GM19463 (cell line): ENCODE results near the gene FBN2.
"Not testable (repeated sequence)": the region's sequence is repeated elsewhere in the genome, so short reads cannot be mapped to it uniquely, and the experiment has no call there.

Source experiments
- ATAC-seq: cut with Tn5 transposase; IDR thresholded peaks from one replicate; pipeline ENCODE4 v1.9.1; 2021; ENCODE audit warnings: mild to moderate bottlenecking, moderate library complexity; ENCODE audit not compliant: unreplicated experiment

Gene FBN2

GRCh38 chr5:128535251-128535650, 2.8 kb downstream of the FBN2 start:
- no peak for ATAC-seq

- ATAC-seq, result no peak
Observed at GRCh38 chr5:128534726-128535125, 3.3 kb downstream of the FBN2 start.

GRCh38 chr5:128532776-128533175, 5.3 kb downstream of the FBN2 start:
- no peak for ATAC-seq

- no peak for ATAC-seq
Observed at GRCh38 chr5:128532127-128532526, 5.9 kb downstream of the FBN2 start.

GRCh38 chr5:128528637-128529255, 9.3 kb downstream of the FBN2 start:
- no peak for ATAC-seq

GRCh38 chr5:128528126-128528525, 9.9 kb downstream of the FBN2 start:
- no peak for ATAC-seq

- no peak for ATAC-seq
Observed at GRCh38 chr5:128527077-128527476, 11.0 kb downstream of the FBN2 start.

- ATAC-seq, result no peak
Observed at GRCh38 chr5:128522336-128522735, 15.7 kb downstream of the FBN2 start.

GRCh38 chr5:128519827-128520226, 18.2 kb downstream of the FBN2 start:
- no peak for ATAC-seq

- ATAC-seq, result no peak
Observed at GRCh38 chr5:128516978-128517377, 21.1 kb downstream of the FBN2 start.

GRCh38 chr5:128513806-128514205, 24.2 kb downstream of the FBN2 start:
- no peak for ATAC-seq

GRCh38 chr5:128512894-128513293, 25.2 kb downstream of the FBN2 start:
- no peak for ATAC-seq

- ATAC-seq, result no peak
Observed at GRCh38 chr5:128506643-128507042, 31.4 kb downstream of the FBN2 start.

- not testable (repeated sequence) for ATAC-seq
Observed at GRCh38 chr5:128503727-128504126, 34.3 kb downstream of the FBN2 start.

GRCh38 chr5:128498844-128499455, 39.1 kb downstream of the FBN2 start:
- no peak for ATAC-seq

GRCh38 chr5:128494516-128494915, 43.5 kb downstream of the FBN2 start:
- ATAC-seq, result peak; percentile 44

- no peak for ATAC-seq
Observed at GRCh38 chr5:128493657-128494329, 44.3 kb downstream of the FBN2 start.

GRCh38 chr5:128491291-128491690, 46.8 kb downstream of the FBN2 start:
- no peak for ATAC-seq

- no peak for ATAC-seq
Observed at GRCh38 chr5:128490761-128491160, 47.3 kb downstream of the FBN2 start.

GRCh38 chr5:128487041-128487440, 51.0 kb downstream of the FBN2 start:
- no peak for ATAC-seq

- ATAC-seq, result no peak
Observed at GRCh38 chr5:128483738-128484137, 54.3 kb downstream of the FBN2 start.

- ATAC-seq, result no peak
Observed at GRCh38 chr5:128480906-128481633, 57.0 kb downstream of the FBN2 start.
